ENCODE measurements around the gene FAM186B. TPM values are rescaled to one million over a fixed set of nuclear protein-coding genes. Genes with fewer than 3 reads are reported as not detected.

The FAM186B gene
- total RNA-seq, 4 donors from 2014 or later, result 0.31 to 1.0 (median 0.70) TPM

GRCh38 chr12:49568442-49569162 lies 36.8 kb downstream of the FAM186B start:
- intact Hi-C loops (cut with DNase I; ENCODE audit: low total_unique reads), result loop anchor here (1.0 kb wide), 1 partner anchor 55 kb away; the partner anchor contains the start of gene PRPF40B
- peak in 1 of 2 donors; percentile 7 for ATAC-seq

GRCh38 chr12:49567611-49568441 lies 37.6 kb downstream of the FAM186B start, which contains the start of gene MCRS1:
TSS of gene MCRS1 (minus strand) at chr12:49568142. CDS start at chr12:49566731, 1,411 bp downstream.
- in situ Hi-C loops (cut with MboI; ENCODE audit: low sequenced_read_pairs in 4 of 4) (no loop called here), intact Hi-C loops (cut with DNase I; ENCODE audit: low total_unique reads) (loop anchor here (1.0 to 2.0 kb wide), 2 partner anchors 15 to 55 kb away; partner anchors contain the start of gene PRPF40B)
- peak; percentile 47 to 71 for TF ChIP-seq POLR2A (IDR thresholded peaks at IDR 0.05)
- no peak for TF ChIP-seq CTCF (IDR thresholded peaks at IDR 0.05 in 4 of 5, conservative IDR thresholded peaks at IDR 0.05 in 1 of 5)
- H3K36me3 ChIP-seq, result peaks cover 0 to 19% of the 10 kb centered on the region in 2 donors
- no peaks in the 10 kb centered on the region for H3K9me3 ChIP-seq
- DNase-seq (peak; percentile 77 to 82), ATAC-seq (peak; percentile 91 to 92)
- peak within 1 kb of the TSS; percentile 89 to 94 (median 90) for H3K27ac ChIP-seq
- H3K4me1 ChIP-seq, result peaks cover 40 to 50% of the 10 kb centered on the region in 2 donors
- no peaks in the 10 kb centered on the region for H3K27me3 ChIP-seq
- peak within 1 kb of the TSS; percentile 77 to 95 (median 85) for H3K4me3 ChIP-seq

More at GRCh38 chr12:49568442-49569162, 36.8 kb downstream of the FAM186B start:
- H3K4me3 ChIP-seq, result peak overlapping the region; percentile 77 to 95 (median 85)
- peaks cover 36 to 50% of the 10 kb centered on the region in 2 donors for H3K4me1 ChIP-seq
- no peak for TF ChIP-seq CTCF (IDR thresholded peaks at IDR 0.05 in 4 of 5, conservative IDR thresholded peaks at IDR 0.05 in 1 of 5)
- TF ChIP-seq POLR2A (IDR thresholded peaks at IDR 0.05), result no peak
- in situ Hi-C loops (cut with MboI; ENCODE audit: low sequenced_read_pairs in 4 of 4), result no loop called here
- H3K27me3 ChIP-seq, result no peaks in the 10 kb centered on the region
- peak overlapping the region; percentile 89 to 94 (median 90) for H3K27ac ChIP-seq
- no peaks in the 10 kb centered on the region for H3K9me3 ChIP-seq
- no peak for DNase-seq
- peaks cover 0 to 11% of the 10 kb centered on the region in 2 donors for H3K36me3 ChIP-seq

- ATAC-seq (peak; percentile 11 to 12), DNase-seq (no peak)
- intact Hi-C loops (cut with DNase I; ENCODE audit: low total_unique reads), result loop anchor here (2.0 kb wide), 1 partner anchor 14 kb away; no protein-coding TSS in a partner anchor
- Histone ChIP-seq H3K4me3 (peak overlapping the region; percentile 77 to 95 (median 85)), H3K27ac (peak overlapping the region; percentile 89 to 94 (median 90)), H3K4me1 (peaks cover 40 to 50% of the 10 kb centered on the region in 2 donors), H3K27me3 (no peaks in the 10 kb centered on the region), H3K36me3 (peaks cover 0 to 24% of the 10 kb centered on the region in 2 donors), H3K9me3 (no peaks in the 10 kb centered on the region)
- in situ Hi-C loops (cut with MboI; ENCODE audit: low sequenced_read_pairs in 4 of 4), result no loop called here
- TF ChIP-seq POLR2A (IDR thresholded peaks at IDR 0.05) (no peak), CTCF (IDR thresholded peaks at IDR 0.05 in 4 of 5, conservative IDR thresholded peaks at IDR 0.05 in 1 of 5) (no peak)
These were observed 38.2 kb downstream of the FAM186B start for GRCh38 chr12:49567302-49567610.

GRCh38 chr12:49566361-49566760 lies 39.1 kb downstream of the FAM186B start:
- H3K27ac ChIP-seq, result peak overlapping the region; percentile 89 to 94 (median 90)
- in situ Hi-C loops (cut with MboI; ENCODE audit: low sequenced_read_pairs in 4 of 4) (no loop called here), intact Hi-C loops (cut with DNase I; ENCODE audit: low total_unique reads) (loop anchor here (2.0 kb wide), 1 partner anchor 14 kb away; no protein-coding TSS in a partner anchor)
- ATAC-seq, result no peak
- peaks cover 0 to 33% of the 10 kb centered on the region in 2 donors for H3K36me3 ChIP-seq
- no peak for DNase-seq
- H3K4me1 ChIP-seq, result peaks cover 40 to 50% of the 10 kb centered on the region in 2 donors
- no peak for TF ChIP-seq POLR2A (IDR thresholded peaks at IDR 0.05)
- TF ChIP-seq CTCF (IDR thresholded peaks at IDR 0.05 in 4 of 5, conservative IDR thresholded peaks at IDR 0.05 in 1 of 5), result no peak
- H3K27me3 ChIP-seq, result no peaks in the 10 kb centered on the region
- H3K9me3 ChIP-seq, result no peaks in the 10 kb centered on the region
- peak overlapping the region in 3 of 4 donors; percentile 77 to 95 (median 77) for H3K4me3 ChIP-seq

All from gastrocnemius medialis (tissue), 4 donors.